GM12878 (cell line): ENCODE measurements around the gene FAHD2B.
"Not testable (repeated sequence)": the region's sequence is repeated elsewhere in the genome, so short reads cannot be mapped to it uniquely, and the experiment has no call there.

Experiments
- CREB1 ChIP-seq: IDR thresholded peaks from 2 replicates; pipeline ENCODE4 v1.6.1; 2012; ENCODE audit warnings: low read depth, mild to moderate bottlenecking, inconsistent platforms
- EED ChIP-seq: sonication (generic); IDR thresholded peaks from 2 replicates; pipeline ENCODE4 v1.6.1; 2016; ENCODE audit warnings: antibody characterized with exemption, low read depth
- JUNB ChIP-seq: IDR thresholded peaks from 2 replicates; pipeline ENCODE4 v1.6.1; 2016; ENCODE audit warnings: antibody characterized with exemption, mild to moderate bottlenecking
- NBN ChIP-seq: fragments of 450-650 bp; IDR thresholded peaks from 2 replicates; pipeline ENCODE4 v1.6.1; 2016
- RAD21 ChIP-seq: IDR thresholded peaks from 2 replicates; pipeline ENCODE4 v1.6.1; 2011; ENCODE audit warnings: mild to moderate bottlenecking, low read depth, low read length, moderate library complexity; ENCODE audit not compliant: insufficient read depth
- SIN3A ChIP-seq: IDR thresholded peaks from 2 replicates; pipeline ENCODE4 v1.6.1; 2012; ENCODE audit warnings: low read depth, low read length, improper control_type of control experiment
- SPI1 ChIP-seq: IDR thresholded peaks from 2 replicates; pipeline ENCODE4 v1.6.1; 2011; ENCODE audit warnings: low read depth, mild to moderate bottlenecking, low read length, moderate library complexity, borderline replicate concordance; ENCODE audit not compliant: insufficient read depth
- SRF ChIP-seq, 2 experiments: IDR thresholded peaks; 2 replicates each; pipeline ENCODE4 v1.6.1; 2011; ENCODE audit warnings: low read depth in 2 of 2, low read length in 2 of 2, mild to moderate bottlenecking in 1 of 2, moderate library complexity in 1 of 2
- ZSCAN29 ChIP-seq: fragments of 450-650 bp; IDR thresholded peaks from 2 replicates; pipeline ENCODE4 v1.6.1; 2017; ENCODE audit warnings: mild to moderate bottlenecking, moderate library complexity
- TF ChIP-seq, protein P1 (sequence below), 3 experiments: IDR thresholded peaks in 2 of 3; conservative IDR thresholded peaks in 1 of 3; 2 replicates each; pipeline ENCODE4 v1.5.1; 2011; ENCODE audit warnings: low read depth in 3 of 3, low read length in 3 of 3, mild to moderate bottlenecking in 3 of 3, control low read depth in 2 of 3, moderate library complexity in 2 of 3, inconsistent platforms in 1 of 3, mixed read lengths in 1 of 3; ENCODE audit not compliant: control insufficient read depth in 2 of 3, insufficient read depth in 1 of 3; ENCODE audit errors: extremely low read depth in 1 of 3
- TF ChIP-seq, protein P2 (sequence below): IDR thresholded peaks from 2 replicates; pipeline ENCODE4 v1.6.1; 2011; ENCODE audit warnings: low read depth, mild to moderate bottlenecking, low read length, moderate library complexity, borderline replicate concordance; ENCODE audit errors: extremely low read depth

DNA sequence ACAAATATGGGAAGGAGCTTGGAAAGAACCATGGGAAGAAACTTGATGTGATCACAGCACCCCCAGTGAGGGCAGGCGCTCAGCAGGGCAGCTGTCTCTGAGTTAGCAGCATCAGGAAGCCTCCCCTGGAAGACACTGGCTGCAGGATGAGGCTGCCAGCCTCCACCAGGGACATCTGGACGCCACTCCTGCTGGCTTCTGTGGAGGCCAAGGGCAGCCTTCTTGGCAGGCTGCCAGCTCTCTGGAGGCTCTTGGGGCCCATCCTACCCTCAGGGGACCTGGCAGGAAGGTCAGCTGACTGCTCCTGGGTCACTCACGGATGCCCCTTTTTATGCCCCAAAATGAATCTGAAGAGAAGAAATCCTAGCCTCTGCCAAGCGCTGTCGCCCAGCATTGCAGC lies 26.0 kb downstream of the FAHD2B start:
- TF ChIP-seq, protein P1, sequence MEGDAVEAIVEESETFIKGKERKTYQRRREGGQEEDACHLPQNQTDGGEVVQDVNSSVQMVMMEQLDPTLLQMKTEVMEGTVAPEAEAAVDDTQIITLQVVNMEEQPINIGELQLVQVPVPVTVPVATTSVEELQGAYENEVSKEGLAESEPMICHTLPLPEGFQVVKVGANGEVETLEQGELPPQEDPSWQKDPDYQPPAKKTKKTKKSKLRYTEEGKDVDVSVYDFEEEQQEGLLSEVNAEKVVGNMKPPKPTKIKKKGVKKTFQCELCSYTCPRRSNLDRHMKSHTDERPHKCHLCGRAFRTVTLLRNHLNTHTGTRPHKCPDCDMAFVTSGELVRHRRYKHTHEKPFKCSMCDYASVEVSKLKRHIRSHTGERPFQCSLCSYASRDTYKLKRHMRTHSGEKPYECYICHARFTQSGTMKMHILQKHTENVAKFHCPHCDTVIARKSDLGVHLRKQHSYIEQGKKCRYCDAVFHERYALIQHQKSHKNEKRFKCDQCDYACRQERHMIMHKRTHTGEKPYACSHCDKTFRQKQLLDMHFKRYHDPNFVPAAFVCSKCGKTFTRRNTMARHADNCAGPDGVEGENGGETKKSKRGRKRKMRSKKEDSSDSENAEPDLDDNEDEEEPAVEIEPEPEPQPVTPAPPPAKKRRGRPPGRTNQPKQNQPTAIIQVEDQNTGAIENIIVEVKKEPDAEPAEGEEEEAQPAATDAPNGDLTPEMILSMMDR (IDR thresholded peaks at IDR 0.05 in 2 of 3, conservative IDR thresholded peaks at IDR 0.05 in 1 of 3; ENCODE audit: control insufficient read depth in 2 of 3, extremely low read depth in 1 of 3, insufficient read depth in 1 of 3, low read depth in 3 of 3, low read length in 3 of 3): not testable (repeated sequence)
- TF ChIP-seq, protein P2, sequence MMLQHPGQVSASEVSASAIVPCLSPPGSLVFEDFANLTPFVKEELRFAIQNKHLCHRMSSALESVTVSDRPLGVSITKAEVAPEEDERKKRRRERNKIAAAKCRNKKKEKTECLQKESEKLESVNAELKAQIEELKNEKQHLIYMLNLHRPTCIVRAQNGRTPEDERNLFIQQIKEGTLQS: not testable (repeated sequence)
- TF ChIP-seq SRF (IDR thresholded peaks at IDR 0.05; ENCODE audit: low read depth in 2 of 2, low read length in 2 of 2); EED; NBN; ZSCAN29; RAD21; SIN3A; CREB1; JUNB; SPI1: not testable (repeated sequence)
